GM12878 (cell line): ENCODE data around the gene CSTA. TPM values are rescaled to one million over a fixed set of nuclear protein-coding genes. Genes with fewer than 3 reads are reported as not detected.

Experiments
- BACH1 ChIP-seq: fragments of 450-650 bp; IDR thresholded peaks from 2 replicates; pipeline ENCODE4 v1.6.1; 2017; ENCODE audit warnings: mild to moderate bottlenecking, borderline replicate concordance
- BCL3 ChIP-seq: IDR thresholded peaks from 2 replicates; pipeline ENCODE4 v1.6.1; 2011; ENCODE audit warnings: borderline replicate concordance, low read depth, mild to moderate bottlenecking, moderate library complexity, low read length; ENCODE audit not compliant: insufficient read depth, poor library complexity, severe bottlenecking
- CREM ChIP-seq: IDR thresholded peaks from 2 replicates; pipeline ENCODE4 v1.6.1; 2014; ENCODE audit warnings: antibody characterized with exemption, low read depth
- DPF2 ChIP-seq: fragments of 450-650 bp; IDR thresholded peaks from 2 replicates; pipeline ENCODE4 v1.6.1; 2017; ENCODE audit warnings: mild to moderate bottlenecking
- ELK1 ChIP-seq: IDR thresholded peaks from 2 replicates; pipeline ENCODE4 v1.6.1; 2012; ENCODE audit warnings: low read depth, low read length, improper control_type of control experiment
- ETV6 ChIP-seq, 2 experiments: fragments of 450-650 bp in 1 of 2; IDR thresholded peaks in 1 of 2; conservative IDR thresholded peaks in 1 of 2; 2 replicates each; pipeline ENCODE4 v1.6.1; 2014; ENCODE audit warnings: antibody characterized with exemption in 1 of 2, borderline replicate concordance in 1 of 2, low read depth in 1 of 2, mild to moderate bottlenecking in 1 of 2, moderate library complexity in 1 of 2
- GABPA ChIP-seq: IDR thresholded peaks from 2 replicates; pipeline ENCODE4 v1.6.1; 2014; ENCODE audit warnings: antibody characterized with exemption, low read depth, mild to moderate bottlenecking, inconsistent platforms
- IRF4 ChIP-seq: IDR thresholded peaks from 2 replicates; pipeline ENCODE4 v1.6.1; 2011; ENCODE audit warnings: low read depth, low read length
- KDM1A ChIP-seq: fragments of 200-600 bp; sonication (generic); IDR thresholded peaks from 2 replicates; pipeline ENCODE4 v1.6.1; 2016; ENCODE audit warnings: borderline replicate concordance
- KLF5 ChIP-seq: fragments of 450-650 bp; IDR thresholded peaks from 2 replicates; pipeline ENCODE4 v1.6.1; 2014; ENCODE audit warnings: mild to moderate bottlenecking; ENCODE audit not compliant: partially characterized antibody
- NRF1 ChIP-seq: conservative IDR thresholded peaks from 2 replicates; pipeline ENCODE4 v1.6.1; 2011; ENCODE audit warnings: mild to moderate bottlenecking, low read depth, low read length, improper control_type of control experiment
- RAD51 ChIP-seq: fragments of 450-650 bp; IDR thresholded peaks from 2 replicates; pipeline ENCODE4 v1.6.1; 2016; ENCODE audit warnings: moderate library complexity, mild to moderate bottlenecking, inconsistent platforms
- RUNX3 ChIP-seq: IDR thresholded peaks from 2 replicates; pipeline ENCODE4 v1.6.1; 2012; ENCODE audit warnings: low read length, inconsistent platforms
- SIX5 ChIP-seq: IDR thresholded peaks from 2 replicates; pipeline ENCODE4 v1.6.1; 2011; ENCODE audit warnings: mild to moderate bottlenecking, low read depth, low read length, moderate library complexity; ENCODE audit not compliant: severe bottlenecking
- SMARCA5 ChIP-seq: fragments of 450-650 bp; IDR thresholded peaks from 2 replicates; pipeline ENCODE4 v1.6.1; 2017; ENCODE audit warnings: mild to moderate bottlenecking
- STAT3 ChIP-seq: IDR thresholded peaks from 2 replicates; pipeline ENCODE4 v1.6.1; 2011; ENCODE audit warnings: low read depth, low read length, improper control_type of control experiment
- TARDBP ChIP-seq: IDR thresholded peaks from 2 replicates; pipeline ENCODE4 v1.6.1; 2016; ENCODE audit warnings: borderline replicate concordance
- TCF3 ChIP-seq: IDR thresholded peaks from 2 replicates; pipeline ENCODE4 v1.6.1; 2012; ENCODE audit warnings: low read depth, mild to moderate bottlenecking, low read length, borderline replicate concordance; ENCODE audit not compliant: insufficient read depth
- ZBED1 ChIP-seq: IDR thresholded peaks from 2 replicates; pipeline ENCODE4 v1.6.1; 2016; ENCODE audit warnings: borderline replicate concordance
- ZBTB33 ChIP-seq: fragments of 450-650 bp; IDR thresholded peaks from 2 replicates; pipeline ENCODE4 v1.6.1; 2017; ENCODE audit warnings: mild to moderate bottlenecking
- ZNF217 ChIP-seq: fragments of 450-650 bp; IDR thresholded peaks from 2 replicates; pipeline ENCODE4 v1.6.1; 2017; ENCODE audit warnings: antibody characterized with exemption, mild to moderate bottlenecking
- ZNF384 ChIP-seq: IDR thresholded peaks from 2 replicates; pipeline ENCODE4 v1.6.1; 2012; ENCODE audit warnings: low read depth, mild to moderate bottlenecking, low read length, improper control_type of control experiment, borderline replicate concordance
- ZNF622 ChIP-seq: fragments of 450-650 bp; IDR thresholded peaks from 2 replicates; pipeline ENCODE4 v1.6.1; 2017; ENCODE audit warnings: mild to moderate bottlenecking, inconsistent platforms
- ZNF687 ChIP-seq: fragments of 450-650 bp; IDR thresholded peaks from 2 replicates; pipeline ENCODE4 v1.6.1; 2017; ENCODE audit warnings: mild to moderate bottlenecking, moderate library complexity
- polyA plus RNA-seq, 11 experiments: library from polyadenylated mRNA; depleted of rRNA in 4 of 11; unstranded in 6 of 11; stranded (reverse) in 5 of 11; fragments of >200 nt; fragmentation: Nextera tagmentation in 4 of 11; fragmentation: Illumina TruSeq in 1 of 11; extraction: Ambion mirVana in 4 of 11; extraction: Trizol in 1 of 11; gene quantifications; 1 replicate in 1 of 11; 2 replicates in 10 of 11; pipeline versions ENCODE4 v1.2.1 to v1.2.3, GENCODE V29; 2011 to 2016; ENCODE audit warnings: inconsistent platforms in 2 of 11, missing spikeins in 2 of 11, low read depth in 1 of 11
- total RNA-seq, 4 experiments: library from RNA; depleted of rRNA in 3 of 4; stranded (reverse); fragments of >200 nt in 3 of 4; fragmentation: Illumina TruSeq in 1 of 4; extraction: Trizol in 1 of 4; gene quantifications; 2 replicates each; pipeline versions ENCODE4 v1.2.1 to v1.2.3, GENCODE V29; 2013 to 2021

Gene CSTA
- total and polyA plus RNA-seq, 10 of the 15 experiments (the other 5 are each of a cell fraction or from before 2014, with no cell fraction given): 1.8 to 6.7 (median 3.4) TPM

GRCh38 chr3:122382888-122383666 lies 58.0 kb downstream of the CSTA start, which contains the start of gene MIX23 (continued):
- no peak for TF ChIP-seq KLF5
- TF ChIP-seq RAD51: peak; percentile 58
- no peak for TF ChIP-seq IRF4
- no peak for TF ChIP-seq ELK1
- TF ChIP-seq ETV6 (conservative IDR thresholded peaks at IDR 0.05 in 1 of 2, IDR thresholded peaks at IDR 0.05 in 1 of 2; ENCODE audit: borderline replicate concordance in 1 of 2, low read depth in 1 of 2): no peak
- no peak for TF ChIP-seq TARDBP
- no peak for TF ChIP-seq BACH1
- TF ChIP-seq CREM: peak; percentile 6; the same call in 1 of the 2 replicates
- TF ChIP-seq ZBTB33: no peak
- TF ChIP-seq DPF2: no peak
- no peak for TF ChIP-seq GABPA
- TF ChIP-seq KDM1A: no peak
- TF ChIP-seq TCF3: no peak
- no peak for TF ChIP-seq BCL3
- TF ChIP-seq ZNF687: peak; percentile 47; the same call in 1 of the 2 replicates
- no peak for TF ChIP-seq SMARCA5
- TF ChIP-seq ZBED1: no peak
- no peak for TF ChIP-seq ZNF217
- no peak for TF ChIP-seq ZNF622
- TF ChIP-seq RUNX3: peak; percentile 62; the same call in 1 of the 2 replicates
- TF ChIP-seq SIX5: peak; percentile 53
- TF ChIP-seq NRF1: no peak
- TF ChIP-seq STAT3: no peak
- TF ChIP-seq ZNF384: no peak
